Measurements from ENCODE around the gene PNLIPRP2. TPM values are rescaled to one million over a fixed set of nuclear protein-coding genes. Genes with fewer than 3 reads are reported as not detected.

Gene PNLIPRP2
- polyA plus RNA-seq, 1 donor (not counting 4 experiments of a cell fraction or from before 2014, with no cell fraction given), result not detected

GRCh38 chr10:116686632-116687031 lies 65.9 kb downstream of the PNLIPRP2 start:
- FAIRE-seq (no peak), DNase-seq (ENCODE audit: low read depth, low spot score) (no peak)
- H3K9me1 ChIP-seq (ENCODE audit: control insufficient read depth, extremely low read depth, insufficient read depth, low read length), result no peaks in the 10 kb centered on the region
- peaks cover 5% of the 10 kb centered on the region for H3K4me1 ChIP-seq (ENCODE audit: control insufficient read depth, extremely low read depth, insufficient read depth, low read length)
- H3K27me3 ChIP-seq (ENCODE audit: control insufficient read depth, extremely low read depth, insufficient read depth, low read length), result no peaks in the 10 kb centered on the region
- H4K20me1 ChIP-seq (ENCODE audit: control insufficient read depth, extremely low read depth, insufficient read depth, low read length), result no peaks in the 10 kb centered on the region
- no peak for TF ChIP-seq EZH2 (IDR thresholded peaks at IDR 0.05; ENCODE audit: low read length)
- no peak for TF ChIP-seq CTCF (optimal IDR thresholded peaks at IDR 0.05 in 1 of 3, IDR thresholded peaks at IDR 0.05 in 1 of 3, conservative IDR thresholded peaks at IDR 0.05 in 1 of 3; ENCODE audit: extremely low read depth in 1 of 3, insufficient read depth in 2 of 3, low read length in 3 of 3)
- H3K27ac ChIP-seq (ENCODE audit: control insufficient read depth, insufficient read depth, low read length), result no peak overlapping the region
- no peaks in the 10 kb centered on the region for H3K9me3 ChIP-seq (ENCODE audit: control insufficient read depth, low read depth, low read length)
- H2AFZ ChIP-seq (ENCODE audit: control insufficient read depth, low read length), result no peak overlapping the region
- H3K79me2 ChIP-seq (ENCODE audit: control insufficient read depth, insufficient read depth, low read length), result no peaks in the 10 kb centered on the region
- H3K4me3 ChIP-seq (ENCODE audit: control insufficient read depth in 2 of 3, extremely low read depth in 1 of 3, insufficient read depth in 2 of 3, low read depth in 1 of 3, low read length in 3 of 3), result no peak overlapping the region
- no peak overlapping the region for H3K9ac ChIP-seq (ENCODE audit: control insufficient read depth, extremely low read depth, insufficient read depth, low read length)
- H3K36me3 ChIP-seq (ENCODE audit: control insufficient read depth in 2 of 2, extremely low read depth in 1 of 2, insufficient read depth in 2 of 2, low read length in 2 of 2), result no peaks in the 10 kb centered on the region
- no peak overlapping the region for H3K4me2 ChIP-seq (ENCODE audit: control insufficient read depth, extremely low read depth, insufficient read depth, low read depth, low read length)
- dilution Hi-C loops (cut with MboI; ENCODE audit: extremely low pct_ligation_motif_present, low sequenced_read_pairs), result loop anchor here (5.0 kb wide), 1 partner anchor 91 kb away; no protein-coding TSS in a partner anchor

- Histone ChIP-seq H2AFZ (ENCODE audit: control insufficient read depth, low read length) (no peak overlapping the region), H3K9me1 (ENCODE audit: control insufficient read depth, extremely low read depth, insufficient read depth, low read length) (no peaks in the 10 kb centered on the region), H3K36me3 (ENCODE audit: control insufficient read depth in 2 of 2, extremely low read depth in 1 of 2, insufficient read depth in 2 of 2, low read length in 2 of 2) (no peaks in the 10 kb centered on the region), H3K79me2 (ENCODE audit: control insufficient read depth, insufficient read depth, low read length) (no peaks in the 10 kb centered on the region), H3K9ac (ENCODE audit: control insufficient read depth, extremely low read depth, insufficient read depth, low read length) (no peak overlapping the region), H3K27me3 (ENCODE audit: control insufficient read depth, extremely low read depth, insufficient read depth, low read length) (no peaks in the 10 kb centered on the region), H3K4me2 (ENCODE audit: control insufficient read depth, extremely low read depth, insufficient read depth, low read depth, low read length) (no peak overlapping the region), H3K27ac (ENCODE audit: control insufficient read depth, insufficient read depth, low read length) (no peak overlapping the region), H3K4me1 (ENCODE audit: control insufficient read depth, extremely low read depth, insufficient read depth, low read length) (no peaks in the 10 kb centered on the region), H3K4me3 (ENCODE audit: control insufficient read depth in 2 of 3, extremely low read depth in 1 of 3, insufficient read depth in 2 of 3, low read depth in 1 of 3, low read length in 3 of 3) (no peak overlapping the region), H4K20me1 (ENCODE audit: control insufficient read depth, extremely low read depth, insufficient read depth, low read length) (no peaks in the 10 kb centered on the region), H3K9me3 (ENCODE audit: control insufficient read depth, low read depth, low read length) (no peaks in the 10 kb centered on the region)
- TF ChIP-seq CTCF (optimal IDR thresholded peaks at IDR 0.05 in 1 of 3, IDR thresholded peaks at IDR 0.05 in 1 of 3, conservative IDR thresholded peaks at IDR 0.05 in 1 of 3; ENCODE audit: extremely low read depth in 1 of 3, insufficient read depth in 2 of 3, low read length in 3 of 3) (no peak), EZH2 (IDR thresholded peaks at IDR 0.05; ENCODE audit: low read length) (no peak)
- FAIRE-seq (no peak), DNase-seq (ENCODE audit: low read depth, low spot score) (no peak)
- dilution Hi-C loops (cut with MboI; ENCODE audit: extremely low pct_ligation_motif_present, low sequenced_read_pairs), result loop anchor here (5.0 kb wide), 1 partner anchor 90 kb away; no protein-coding TSS in a partner anchor
Measured at GRCh38 chr10:116687633-116688032, 66.9 kb downstream of the PNLIPRP2 start.
